Astrocyte (in vitro differentiated cells and primary cell): ENCODE data around the gene DUSP15. TPM values are rescaled to one million over a fixed set of nuclear protein-coding genes. Genes with fewer than 3 reads are reported as not detected.

Experiments
- DNase-seq: peaks from one replicate; pipeline ENCODE4 v3.0.0-alpha.2; 2010; ENCODE audit warnings: low read depth
- FAIRE-seq: peaks from 2 replicates; lab custom pipeline; 2011; peaks lifted over from hg19 to GRCh38; lab: Jason Lieb, UNC
- H2AFZ ChIP-seq: 2 replicates; pipeline ENCODE4 v1.6.0; 2012; ENCODE audit warnings: low read depth, low read length, inconsistent platforms
- H3K27ac ChIP-seq: 2 replicates; pipeline ENCODE4 v1.5.1; 2011; ENCODE audit warnings: low read depth, low read length, inconsistent platforms
- H3K27me3 ChIP-seq: 2 replicates; pipeline ENCODE4 v1.6.0; 2011; ENCODE audit warnings: low read length, inconsistent platforms; ENCODE audit not compliant: insufficient read depth
- H3K36me3 ChIP-seq: 2 replicates; pipeline ENCODE4 v1.5.1; 2011; ENCODE audit warnings: low read length, inconsistent platforms; ENCODE audit not compliant: insufficient read depth
- H3K4me1 ChIP-seq: 2 replicates; pipeline ENCODE4 v1.5.1; 2011; ENCODE audit warnings: low read length, inconsistent platforms; ENCODE audit not compliant: insufficient read depth
- H3K4me2 ChIP-seq: 2 replicates; pipeline ENCODE4 v1.6.0; 2012; ENCODE audit warnings: low read length, inconsistent platforms
- H3K4me3 ChIP-seq: 2 replicates; pipeline ENCODE4 v1.5.1; 2011; ENCODE audit warnings: low read depth, mild to moderate bottlenecking, low read length, inconsistent platforms; ENCODE audit not compliant: insufficient read depth
- H3K79me2 ChIP-seq: 2 replicates; pipeline ENCODE4 v1.6.0; 2012; ENCODE audit warnings: mild to moderate bottlenecking, low read length, inconsistent platforms; ENCODE audit not compliant: insufficient read depth
- H3K9ac ChIP-seq: 2 replicates; pipeline ENCODE4 v1.6.0; 2012; ENCODE audit warnings: mild to moderate bottlenecking, low read length, inconsistent platforms
- H3K9me3 ChIP-seq: 2 replicates; pipeline ENCODE4 v1.5.1; 2012; ENCODE audit warnings: low read depth, mild to moderate bottlenecking, low read length, inconsistent platforms; ENCODE audit not compliant: insufficient read depth
- H4K20me1 ChIP-seq: 2 replicates; pipeline ENCODE4 v1.6.0; 2012; ENCODE audit warnings: low read length, inconsistent platforms; ENCODE audit not compliant: insufficient read depth
- H3K27ac Mint-ChIP-seq: one replicate; pipeline ENCODE4 v1.8.0; 2021; ENCODE audit warnings: mild to moderate bottlenecking, mixed read lengths; ENCODE audit not compliant: unreplicated experiment
- H3K27me3 Mint-ChIP-seq: one replicate; pipeline ENCODE4 v1.8.0; 2021; ENCODE audit warnings: low read depth, mixed read lengths; ENCODE audit not compliant: unreplicated experiment
- H3K36me3 Mint-ChIP-seq: one replicate; pipeline ENCODE4 v1.8.0; 2021; ENCODE audit warnings: low read depth, mixed read lengths; ENCODE audit not compliant: unreplicated experiment
- H3K4me1 Mint-ChIP-seq: one replicate; pipeline ENCODE4 v1.8.0; 2021; ENCODE audit warnings: low read depth, mixed read lengths; ENCODE audit not compliant: unreplicated experiment
- H3K4me3 Mint-ChIP-seq: one replicate; pipeline ENCODE4 v1.8.0; 2021; ENCODE audit warnings: mild to moderate bottlenecking, moderate library complexity, mixed read lengths; ENCODE audit not compliant: unreplicated experiment
- H3K9me3 Mint-ChIP-seq: one replicate; pipeline ENCODE4 v1.8.0; 2021; ENCODE audit warnings: mild to moderate bottlenecking, mixed read lengths; ENCODE audit not compliant: unreplicated experiment
- CTCF ChIP-seq: IDR thresholded peaks from 2 replicates; pipeline ENCODE4 v1.5.1; 2011; ENCODE audit warnings: low read depth, mild to moderate bottlenecking, inconsistent platforms, low read length, moderate library complexity; ENCODE audit not compliant: insufficient read depth
- EZH2 ChIP-seq: IDR thresholded peaks from 2 replicates; pipeline ENCODE4 v1.6.1; 2012; ENCODE audit warnings: mild to moderate bottlenecking, low read length, inconsistent platforms; ENCODE audit not compliant: insufficient read depth
- total RNA-seq: library from RNA; stranded (reverse); gene quantifications from 2 replicates; pipeline ENCODE4 v1.2.1, GENCODE V29; 2021

Gene DUSP15
- total RNA-seq, 1 donor from 2014 or later: 1.2 TPM

GRCh38 chr20:31868853-31869672 is 1.3 kb downstream of the DUSP15 start:
- no peaks in the 10 kb centered on the region for H3K79me2 ChIP-seq
- no peak for DNase-seq
- Mint-ChIP-seq H3K27ac (no peak overlapping the region), H3K4me1 (peaks cover 4% of the 10 kb centered on the region), H3K9me3 (peaks cover 2% of the 10 kb centered on the region), H3K36me3 (peaks cover 3% of the 10 kb centered on the region), H3K4me3 (peak overlapping the region; percentile 66), H3K27me3 (peaks cover 24% of the 10 kb centered on the region)
- TF ChIP-seq CTCF: no peak
- TF ChIP-seq EZH2: no peak
- peaks cover 18% of the 10 kb centered on the region for H3K27me3 ChIP-seq
- H3K9me3 ChIP-seq: no peaks in the 10 kb centered on the region
- no peaks in the 10 kb centered on the region for H3K36me3 ChIP-seq
- no peak for FAIRE-seq
- no peak overlapping the region for H3K9ac ChIP-seq
- H4K20me1 ChIP-seq: no peaks in the 10 kb centered on the region
- H3K4me2 ChIP-seq: peak overlapping the region; percentile 90
- no peak overlapping the region for H2AFZ ChIP-seq
- no peak overlapping the region for H3K4me3 ChIP-seq
- no peak overlapping the region for H3K27ac ChIP-seq
- peaks cover 8% of the 10 kb centered on the region for H3K4me1 ChIP-seq

- Mint-ChIP-seq H3K27ac (no peak overlapping the region), H3K36me3 (peaks cover 4% of the 10 kb centered on the region), H3K27me3 (peaks cover 40% of the 10 kb centered on the region), H3K9me3 (peaks cover 4% of the 10 kb centered on the region), H3K4me1 (peaks cover 4% of the 10 kb centered on the region), H3K4me3 (no peak overlapping the region)
- Histone ChIP-seq H3K4me2 (no peak overlapping the region), H3K36me3 (no peaks in the 10 kb centered on the region), H3K4me3 (no peak overlapping the region), H4K20me1 (no peaks in the 10 kb centered on the region), H3K79me2 (no peaks in the 10 kb centered on the region), H3K4me1 (peaks cover 9% of the 10 kb centered on the region), H3K9me3 (no peaks in the 10 kb centered on the region), H3K9ac (no peak overlapping the region), H3K27ac (no peak overlapping the region), H2AFZ (no peak overlapping the region), H3K27me3 (peaks cover 15% of the 10 kb centered on the region)
- TF ChIP-seq CTCF (no peak), EZH2 (no peak)
- FAIRE-seq (no peak), DNase-seq (no peak)
Observed at GRCh38 chr20:31866221-31866620, 4.1 kb downstream of the DUSP15 start.
